NCI-H510A treated with DMSO at 0.1 percent for 48 hours (cell line): ENCODE data around the gene LMX1A.

ENCODE experiments used
- DNase-seq: peaks from one replicate; lab custom pipeline; 2025; lab: John Stamatoyannopoulos, UW

The LMX1A gene

GRCh38 chr1:165325460-165326203 lies 30.9 kb downstream of the LMX1A start:
- no peak for DNase-seq

GRCh38 chr1:165324050-165324449 lies 32.5 kb downstream of the LMX1A start:
- no peak for DNase-seq

- DNase-seq = no peak
Measured at GRCh38 chr1:165317612-165318011, 38.9 kb downstream of the LMX1A start.

GRCh38 chr1:165316153-165316772 lies 40.3 kb downstream of the LMX1A start:
- DNase-seq = no peak

DNA sequence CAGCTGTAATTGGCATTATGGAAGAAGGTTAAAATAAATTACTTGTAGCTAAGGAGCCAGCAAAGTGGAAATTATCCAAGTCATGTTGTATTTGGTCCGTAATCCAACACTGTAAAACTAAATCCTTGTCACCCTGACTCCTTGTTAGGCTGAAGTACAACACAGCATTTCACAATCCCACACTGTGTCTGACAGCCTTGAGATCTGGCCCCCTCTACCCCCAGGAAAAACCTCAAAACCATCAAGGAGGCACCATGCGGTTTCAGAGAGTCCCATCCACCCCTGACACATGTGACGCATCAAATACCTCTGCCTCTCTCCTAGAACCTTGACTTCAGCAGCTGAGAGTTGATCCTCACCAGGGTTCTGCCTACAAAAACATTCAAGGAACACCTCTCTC lies 41.0 kb downstream of the LMX1A start:
- no peak for DNase-seq

DNA sequence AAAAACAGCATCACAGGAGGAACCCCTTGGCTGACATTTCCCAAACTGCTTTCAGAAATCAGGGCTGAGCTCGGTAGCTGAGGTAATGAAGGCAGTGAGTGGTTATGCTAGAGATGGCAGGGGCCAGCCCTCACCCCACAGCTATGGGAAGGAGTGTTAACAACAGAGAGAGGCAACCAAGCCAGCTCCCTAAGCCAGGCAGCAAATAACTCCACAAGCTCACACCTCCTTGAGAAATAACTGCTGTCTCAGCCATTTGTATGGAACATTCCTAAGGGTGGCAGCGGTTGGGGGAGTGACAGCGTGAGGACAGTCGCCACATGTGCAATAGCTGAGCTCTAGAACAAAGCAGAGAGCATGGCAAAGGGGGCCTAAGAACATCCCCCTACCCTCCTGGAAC lies 42.6 kb downstream of the LMX1A start:
- DNase-seq = no peak

- no peak for DNase-seq
Measured at GRCh38 chr1:165312591-165312990, 43.9 kb downstream of the LMX1A start.

DNA sequence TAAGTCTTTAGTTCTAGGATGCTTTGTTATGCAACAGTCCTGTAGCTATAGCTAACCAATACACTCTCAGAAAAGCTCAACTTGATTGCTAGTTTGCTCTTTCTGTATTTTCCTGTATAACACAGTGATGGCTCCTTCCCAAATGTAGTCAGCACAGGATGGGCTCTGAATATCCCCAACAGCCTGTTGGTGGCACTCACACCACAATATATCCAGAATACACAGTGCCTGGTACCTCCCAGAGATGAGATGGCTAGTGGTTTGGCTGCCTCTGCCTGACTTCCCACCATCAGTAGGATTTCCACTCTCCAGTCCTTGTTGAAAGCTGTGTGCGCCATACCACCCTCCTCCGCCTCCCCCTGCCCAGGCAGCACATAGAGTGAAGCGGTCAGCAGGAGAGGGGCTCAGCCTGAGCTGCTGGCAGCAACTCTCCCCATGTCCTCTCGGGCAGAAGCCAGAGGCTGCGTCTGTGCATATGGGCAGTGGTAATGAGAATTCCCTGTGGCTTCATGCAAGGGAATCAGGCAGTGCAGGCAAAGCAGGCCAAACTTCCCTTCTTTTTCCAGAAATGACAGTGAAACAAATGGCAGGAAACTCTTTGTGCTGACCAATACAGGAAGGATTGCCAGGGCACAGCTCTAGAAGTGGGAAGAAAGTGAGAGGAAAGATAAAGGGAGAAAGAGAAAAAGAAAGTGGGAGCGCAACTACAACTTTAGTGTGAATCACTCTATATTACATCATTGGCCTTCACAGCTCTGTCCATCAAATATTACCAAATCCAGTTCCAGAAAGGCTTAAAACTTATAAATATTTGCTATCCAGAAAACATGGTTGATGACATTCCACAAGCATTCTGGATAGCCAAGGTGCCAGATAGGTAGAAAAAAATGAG lies 49.7 kb downstream of the LMX1A start:
- no peak for DNase-seq

- DNase-seq = no peak
Measured at GRCh38 chr1:165303386-165303785, 53.1 kb downstream of the LMX1A start.

GRCh38 chr1:165300400-165300903 lies 56.1 kb downstream of the LMX1A start:
- no peak for DNase-seq

- peak; percentile 4 for DNase-seq
Measured at GRCh38 chr1:165298203-165298820, 58.2 kb downstream of the LMX1A start.

DNA sequence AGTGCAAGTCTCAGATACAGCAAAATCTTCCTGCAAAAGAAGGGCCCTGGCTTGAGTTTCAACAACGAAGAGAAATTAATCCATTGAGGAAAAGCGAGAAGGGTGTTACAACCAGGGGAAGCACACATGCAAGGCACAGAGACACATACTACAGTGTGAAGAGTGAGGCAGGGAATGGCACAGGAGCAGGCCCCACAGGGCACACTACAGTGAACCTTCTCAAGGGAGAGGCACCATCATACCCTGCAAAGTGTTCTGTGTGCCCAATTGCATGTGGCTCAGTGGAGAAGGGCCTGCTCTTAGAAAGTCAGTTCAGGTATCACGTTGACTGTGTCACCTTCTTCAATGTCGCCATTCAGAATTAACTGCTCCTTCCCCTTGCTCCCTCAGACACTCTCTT lies 60.3 kb downstream of the LMX1A start:
- no peak for DNase-seq

DNA sequence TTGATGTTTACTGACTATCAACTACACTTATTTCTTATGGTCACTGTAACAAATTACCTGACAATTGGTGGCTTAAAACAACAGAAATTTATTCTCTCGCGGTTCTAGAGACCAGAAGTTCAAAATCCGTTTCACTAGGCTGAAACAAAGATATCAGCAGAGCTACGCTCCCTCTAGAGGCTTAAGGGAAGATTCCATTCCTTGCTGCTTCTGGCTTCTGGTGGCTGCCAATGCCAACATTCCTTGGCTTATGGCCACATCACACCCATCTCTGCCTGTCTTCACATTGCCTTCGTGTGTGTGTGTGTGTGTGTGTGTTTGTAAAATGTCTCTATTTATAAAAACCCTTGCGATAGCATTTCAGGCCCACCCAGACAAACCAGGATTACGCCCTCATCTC lies 66.4 kb downstream of the LMX1A start:
- no peak for DNase-seq

DNA sequence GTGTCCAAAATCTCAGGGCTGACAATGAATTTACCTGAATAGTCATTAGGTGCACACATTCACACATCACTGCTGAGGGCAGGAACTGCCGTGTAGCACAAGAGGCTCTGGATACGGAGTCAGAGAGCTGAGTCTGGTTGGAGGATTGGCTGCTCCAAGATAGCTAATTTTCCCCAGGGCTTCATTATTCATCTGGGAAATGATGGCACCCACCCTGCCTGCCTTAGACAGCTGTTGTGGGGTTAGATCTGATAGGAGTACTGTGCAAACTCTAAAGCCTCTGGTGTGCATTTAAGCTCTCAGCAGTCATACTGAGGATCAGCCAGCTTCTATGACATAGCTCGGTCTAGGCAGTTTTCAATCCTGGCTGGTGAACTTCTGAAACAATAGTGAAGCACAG lies 67.0 kb downstream of the LMX1A start:
- DNase-seq = no peak

GRCh38 chr1:165288350-165289120 lies 68.0 kb downstream of the LMX1A start:
- DNase-seq = peak; percentile 54

DNA sequence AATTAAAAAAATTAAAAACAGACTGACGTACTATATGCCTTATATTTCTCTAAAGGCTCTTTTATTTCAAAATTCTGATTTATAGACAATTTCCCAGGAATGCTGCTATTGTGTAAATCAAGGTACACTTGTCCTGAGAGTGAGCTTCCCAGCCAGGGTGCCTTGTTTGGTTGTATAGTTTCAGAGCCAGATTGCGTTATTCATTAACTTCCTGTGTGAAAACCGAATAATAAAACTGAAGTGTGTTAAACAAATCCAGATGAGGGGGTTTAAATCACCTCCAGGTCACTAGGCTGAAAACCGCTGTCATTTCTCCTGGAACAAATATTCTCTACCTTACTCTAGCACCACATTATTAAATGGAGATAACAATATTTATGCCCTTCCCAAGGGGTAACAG lies 68.7 kb downstream of the LMX1A start:
- no peak for DNase-seq

GRCh38 chr1:165287329-165287728 lies 69.2 kb downstream of the LMX1A start:
- no peak for DNase-seq

DNA sequence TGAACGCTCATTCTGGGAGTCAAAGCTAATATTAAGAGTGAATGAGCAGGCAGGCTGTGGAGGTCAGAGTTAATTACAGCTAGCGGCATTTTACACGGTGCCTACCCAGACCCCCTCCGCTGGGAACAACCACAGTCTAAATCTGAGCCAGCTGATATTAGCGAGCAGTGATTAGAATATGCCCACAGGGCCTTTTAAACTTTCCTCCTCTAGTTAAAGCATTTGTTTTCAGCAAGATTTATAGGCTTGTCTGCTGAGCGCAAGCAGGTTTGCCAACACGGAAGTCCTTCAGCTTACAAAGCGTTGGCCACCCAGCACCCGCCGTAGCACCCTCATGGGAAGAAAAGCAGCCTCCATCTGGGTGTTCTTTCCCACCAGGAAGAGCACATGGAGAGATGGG lies 72.1 kb downstream of the LMX1A start:
- DNase-seq = peak; percentile 11

DNA sequence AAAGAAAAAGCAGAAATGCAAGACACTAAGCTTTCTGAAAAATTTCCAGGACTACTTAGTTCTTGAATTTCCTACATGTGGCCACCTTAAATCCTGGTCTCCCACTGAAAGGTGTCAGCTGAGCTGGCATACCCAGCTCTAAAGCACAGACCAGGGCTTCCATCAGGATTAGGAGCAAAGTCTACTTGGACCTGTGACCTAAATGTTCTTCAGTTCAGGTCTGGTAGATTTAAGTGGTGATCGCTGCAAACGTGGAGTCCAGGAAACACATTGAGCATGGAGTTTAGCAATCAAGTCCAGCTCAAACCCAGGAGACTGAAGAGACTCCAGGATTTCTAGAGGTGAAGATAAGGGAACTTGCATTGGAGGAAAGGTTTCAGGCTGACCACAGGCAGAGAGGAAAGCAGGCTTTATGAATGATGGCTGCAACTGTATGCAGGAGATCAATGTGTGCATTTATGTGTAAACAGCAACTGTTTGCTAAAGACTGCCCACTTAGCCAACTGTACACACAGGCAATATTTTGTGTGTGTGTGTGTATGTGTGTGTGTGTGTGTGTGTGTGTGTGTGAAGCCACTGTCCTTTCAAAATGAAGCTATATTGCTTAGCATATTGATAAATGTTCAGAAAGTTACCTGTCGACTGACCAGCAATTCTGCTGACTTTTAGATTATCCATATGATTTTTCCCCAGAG lies 75.2 kb downstream of the LMX1A start:
- DNase-seq = no peak

GRCh38 chr1:165279882-165280281 lies 76.6 kb downstream of the LMX1A start:
- DNase-seq = no peak

- no peak for DNase-seq
Measured at GRCh38 chr1:165276314-165276713, 80.2 kb downstream of the LMX1A start.
